ENCODE results near the gene PTPRJ. TPM values are rescaled to one million over a fixed set of nuclear protein-coding genes. Genes with fewer than 3 reads are reported as not detected.

The PTPRJ gene
- total and polyA plus RNA-seq, 9 of the 15 experiments (the other 6 are each of a cell fraction or from before 2014, with no cell fraction given), result 0.56 to 10.7 (median 4.8) TPM

DNA sequence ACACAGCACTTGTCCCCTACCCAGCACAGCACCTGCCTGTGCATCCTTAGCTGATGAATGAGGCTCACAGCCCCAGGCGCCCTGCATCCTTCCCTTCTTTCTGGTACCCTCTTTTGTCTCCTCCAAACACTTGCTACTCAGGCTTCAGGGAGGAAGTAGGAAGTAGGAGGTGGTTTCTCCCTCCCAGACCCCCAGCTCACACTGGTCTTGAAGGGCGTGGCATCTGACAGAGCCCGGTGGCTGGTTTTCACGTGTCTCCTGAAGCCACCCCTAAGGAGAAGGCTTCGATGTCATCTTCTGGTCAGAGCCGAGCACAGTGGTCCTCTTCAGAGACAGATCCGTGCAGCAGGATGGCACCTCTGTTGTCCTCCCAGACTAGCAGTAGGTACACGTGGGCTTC is 109.8 kb downstream of the PTPRJ start:
- Histone ChIP-seq H3K27me3 (ENCODE audit: control insufficient read depth in 2 of 2, insufficient read depth in 2 of 2, low read length in 2 of 2) (no peaks in the 10 kb centered on the region), H3K4me2 (ENCODE audit: insufficient read depth, low read length) (no peak overlapping the region), H3K9me1 (ENCODE audit: control insufficient read depth, insufficient read depth, low read length) (no peaks in the 10 kb centered on the region), H3K4me3 (no peak overlapping the region), H3K4me1 (replicated peaks in 1 of 2; ENCODE audit: control insufficient read depth in 2 of 2, insufficient read depth in 2 of 2, low read length in 2 of 2) (peaks cover 0 to 3% of the 10 kb centered on the region in 2 experiments; a peak in 2 of 5 replicates), H3K36me3 (ENCODE audit: control insufficient read depth, insufficient read depth, low read length) (no peaks in the 10 kb centered on the region), H3K9me3 (replicated peaks; ENCODE audit: control insufficient read depth, insufficient read depth, low read depth, low read length) (no peaks in the 10 kb centered on the region), H2AFZ (ENCODE audit: low read depth, low read length) (no peak overlapping the region), H3K27ac (ENCODE audit: extremely low read depth, low read depth, low read length) (no peak overlapping the region), H4K20me1 (replicated peaks; ENCODE audit: control insufficient read depth, insufficient read depth, low read length) (peaks cover 4% of the 10 kb centered on the region; the same call in 1 of the 2 replicates), H3K9ac (ENCODE audit: insufficient read depth in 1 of 2, low read depth in 2 of 2, low read length in 2 of 2) (peak overlapping the region in 1 of 2 experiments; percentile 48; a peak in 1 of 4 replicates), H3K79me2 (ENCODE audit: control insufficient read depth, insufficient read depth, low read length) (no peaks in the 10 kb centered on the region)
- FAIRE-seq (no peak), ATAC-seq (peak; percentile 27; the same call in 1 of the 3 replicates), DNase-seq (ENCODE audit: extremely low read depth in 1 of 4, low spot score in 3 of 4) (no peak)
- ChIA-PET CTCF (ENCODE audit: low intra/inter-chr PET ratio) (no interaction called here), POLR2A (no interaction called here)
- BruUV-seq (replicated peaks), result no TSS peak
- WGBS (ENCODE audit: insufficient coverage, low coverage, missing lambda C conversion rate), result 21% methylated on average over 8 of the region's 8 CpGs
- intact Hi-C loops (cut with micrococcal nuclease) (no loop called here), in situ Hi-C loops (cut with MboI) (no loop called here)
- no peak for TF ChIP-seq CEBPG (CRISPR knock-in tag; IDR thresholded peaks at IDR 0.05)
- no peak for TF ChIP-seq CEBPG (tag; conservative IDR thresholded peaks at IDR 0.05 in 1 of 2, IDR thresholded peaks at IDR 0.05 in 1 of 2)
- no peak for TF ChIP-seq MAFF (IDR thresholded peaks at IDR 0.05; ENCODE audit: low read length)
- TF ChIP-seq, protein P1, sequence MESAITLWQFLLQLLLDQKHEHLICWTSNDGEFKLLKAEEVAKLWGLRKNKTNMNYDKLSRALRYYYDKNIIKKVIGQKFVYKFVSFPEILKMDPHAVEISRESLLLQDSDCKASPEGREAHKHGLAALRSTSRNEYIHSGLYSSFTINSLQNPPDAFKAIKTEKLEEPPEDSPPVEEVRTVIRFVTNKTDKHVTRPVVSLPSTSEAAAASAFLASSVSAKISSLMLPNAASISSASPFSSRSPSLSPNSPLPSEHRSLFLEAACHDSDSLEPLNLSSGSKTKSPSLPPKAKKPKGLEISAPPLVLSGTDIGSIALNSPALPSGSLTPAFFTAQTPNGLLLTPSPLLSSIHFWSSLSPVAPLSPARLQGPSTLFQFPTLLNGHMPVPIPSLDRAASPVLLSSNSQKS (CRISPR knock-in tag; IDR thresholded peaks at IDR 0.05), result no peak
- no peak for TF ChIP-seq ZNF263 (CRISPR knock-in tag; IDR thresholded peaks at IDR 0.05; ENCODE audit: borderline replicate concordance)
- no peak for TF ChIP-seq HDAC1 (IDR thresholded peaks at IDR 0.05)
- TF ChIP-seq NR2F6 (CRISPR knock-in tag; IDR thresholded peaks at IDR 0.05), result no peak
- TF ChIP-seq TAF9B (IDR thresholded peaks at IDR 0.05; ENCODE audit: partially characterized antibody), result no peak
- TF ChIP-seq, protein P2, sequence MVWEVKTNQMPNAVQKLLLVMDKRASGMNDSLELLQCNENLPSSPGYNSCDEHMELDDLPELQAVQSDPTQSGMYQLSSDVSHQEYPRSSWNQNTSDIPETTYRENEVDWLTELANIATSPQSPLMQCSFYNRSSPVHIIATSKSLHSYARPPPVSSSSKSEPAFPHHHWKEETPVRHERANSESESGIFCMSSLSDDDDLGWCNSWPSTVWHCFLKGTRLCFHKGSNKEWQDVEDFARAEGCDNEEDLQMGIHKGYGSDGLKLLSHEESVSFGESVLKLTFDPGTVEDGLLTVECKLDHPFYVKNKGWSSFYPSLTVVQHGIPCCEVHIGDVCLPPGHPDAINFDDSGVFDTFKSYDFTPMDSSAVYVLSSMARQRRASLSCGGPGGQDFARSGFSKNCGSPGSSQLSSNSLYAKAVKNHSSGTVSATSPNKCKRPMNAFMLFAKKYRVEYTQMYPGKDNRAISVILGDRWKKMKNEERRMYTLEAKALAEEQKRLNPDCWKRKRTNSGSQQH (CRISPR knock-in tag; IDR thresholded peaks at IDR 0.05), result no peak
- TF ChIP-seq PHF21A (IDR thresholded peaks at IDR 0.05; ENCODE audit: borderline replicate concordance, low read depth), result no peak
- TF ChIP-seq COPS2 (conservative IDR thresholded peaks at IDR 0.05), result no peak
- TF ChIP-seq ZNF830 (CRISPR knock-in tag; IDR thresholded peaks at IDR 0.05), result no peak

All from K562 (cell line).